ENCODE measurements around the gene SRR. TPM values are rescaled to one million over a fixed set of nuclear protein-coding genes. Genes with fewer than 3 reads are reported as not detected.

SRR gene
- total and polyA plus RNA-seq, 9 of the 15 experiments (the other 6 are each of a cell fraction or from before 2014, with no cell fraction given) = 5.0 to 19.4 (median 7.9) TPM

GRCh38 chr17:2372180-2372579 lies 68.4 kb downstream of the SRR start:
- intact Hi-C loops (cut with micrococcal nuclease) (no loop called here), in situ Hi-C loops (cut with MboI) (no loop called here)
- peaks cover 0 to 13% of the 10 kb centered on the region in 2 experiments; a peak in 2 of 5 replicates for H3K4me1 ChIP-seq (replicated peaks in 1 of 2; ENCODE audit: control insufficient read depth in 2 of 2, insufficient read depth in 2 of 2, low read length in 2 of 2)
- no peak for DNase-seq (ENCODE audit: extremely low read depth in 1 of 4, low spot score in 3 of 4)
- ChIA-PET CTCF (ENCODE audit: low intra/inter-chr PET ratio) (no interaction called here), POLR2A (interaction anchor here (0.9 to 1.8 kb wide), 2 partner anchors 11 to 27 kb away, joined by 3 to 4 read pairs; no protein-coding TSS in a partner anchor)
- no TSS peak for BruUV-seq (replicated peaks)
- FAIRE-seq = no peak
- H4K20me1 ChIP-seq (replicated peaks; ENCODE audit: control insufficient read depth, insufficient read depth, low read length) = no peaks in the 10 kb centered on the region
- peak overlapping the region in 1 of 2 experiments; percentile 5; a peak in 1 of 4 replicates for H3K9ac ChIP-seq (ENCODE audit: insufficient read depth in 1 of 2, low read depth in 2 of 2, low read length in 2 of 2)
- H2AFZ ChIP-seq (ENCODE audit: low read depth, low read length) = no peak overlapping the region
- no peaks in the 10 kb centered on the region for H3K27me3 ChIP-seq (ENCODE audit: control insufficient read depth in 2 of 2, insufficient read depth in 2 of 2, low read length in 2 of 2)
- H3K9me3 ChIP-seq (replicated peaks; ENCODE audit: control insufficient read depth, insufficient read depth, low read depth, low read length) = no peaks in the 10 kb centered on the region
- H3K36me3 ChIP-seq (ENCODE audit: control insufficient read depth, insufficient read depth, low read length) = no peaks in the 10 kb centered on the region
- TF ChIP-seq NUFIP1 (IDR thresholded peaks at IDR 0.05; ENCODE audit: partially characterized antibody) = no peak
- no peaks in the 10 kb centered on the region for H3K79me2 ChIP-seq (ENCODE audit: control insufficient read depth, insufficient read depth, low read length)
- H3K9me1 ChIP-seq (ENCODE audit: control insufficient read depth, insufficient read depth, low read length) = no peaks in the 10 kb centered on the region
- H3K4me2 ChIP-seq (ENCODE audit: insufficient read depth, low read length) = no peak overlapping the region
- no peak overlapping the region for H3K4me3 ChIP-seq
- H3K27ac ChIP-seq (ENCODE audit: extremely low read depth, low read depth, low read length) = no peak overlapping the region
- WGBS (ENCODE audit: insufficient coverage, low coverage, missing lambda C conversion rate) = 93% methylated on average over 5 of the region's 26 CpGs
- no peak for ATAC-seq

- DNase-seq (ENCODE audit: extremely low read depth in 1 of 4, low spot score in 3 of 4) (no peak), ATAC-seq (no peak), FAIRE-seq (no peak)
- H3K36me3 ChIP-seq (ENCODE audit: control insufficient read depth, insufficient read depth, low read length) = no peaks in the 10 kb centered on the region
- no peak overlapping the region for H2AFZ ChIP-seq (ENCODE audit: low read depth, low read length)
- in situ Hi-C loops (cut with MboI) (no loop called here), intact Hi-C loops (cut with micrococcal nuclease) (no loop called here)
- no peaks in the 10 kb centered on the region for H3K27me3 ChIP-seq (ENCODE audit: control insufficient read depth in 2 of 2, insufficient read depth in 2 of 2, low read length in 2 of 2)
- no peak overlapping the region for H3K27ac ChIP-seq (ENCODE audit: extremely low read depth, low read depth, low read length)
- WGBS (ENCODE audit: insufficient coverage, low coverage, missing lambda C conversion rate) = 76% methylated on average over 9 of the region's 16 CpGs
- POLR2A ChIA-PET = interaction anchor here (0.9 kb wide), 1 partner anchor 27 kb away, joined by 3 read pairs; no protein-coding TSS in a partner anchor
- no TSS peak for BruUV-seq (replicated peaks)
- no peaks in the 10 kb centered on the region for H3K9me3 ChIP-seq (replicated peaks; ENCODE audit: control insufficient read depth, insufficient read depth, low read depth, low read length)
- H3K4me3 ChIP-seq = no peak overlapping the region
- no peak overlapping the region for H3K4me2 ChIP-seq (ENCODE audit: insufficient read depth, low read length)
- no peaks in the 10 kb centered on the region for H3K79me2 ChIP-seq (ENCODE audit: control insufficient read depth, insufficient read depth, low read length)
- no peaks in the 10 kb centered on the region for H3K9me1 ChIP-seq (ENCODE audit: control insufficient read depth, insufficient read depth, low read length)
- no peaks in the 10 kb centered on the region for H4K20me1 ChIP-seq (replicated peaks; ENCODE audit: control insufficient read depth, insufficient read depth, low read length)
- H3K9ac ChIP-seq (ENCODE audit: insufficient read depth in 1 of 2, low read depth in 2 of 2, low read length in 2 of 2) = peak overlapping the region in 1 of 2 experiments; percentile 13; a peak in 1 of 4 replicates
- H3K4me1 ChIP-seq (replicated peaks in 1 of 2; ENCODE audit: control insufficient read depth in 2 of 2, insufficient read depth in 2 of 2, low read length in 2 of 2) = peaks cover 0 to 16% of the 10 kb centered on the region in 2 experiments; a peak in 3 of 5 replicates
- CTCF ChIA-PET (ENCODE audit: low intra/inter-chr PET ratio) = no interaction called here
- TF ChIP-seq GATAD2A (IDR thresholded peaks at IDR 0.05) (no peak), RHOXF2B (CRISPR knock-in tag; conservative IDR thresholded peaks at IDR 0.05) (no peak), ZKSCAN1 (IDR thresholded peaks at IDR 0.05; ENCODE audit: low read depth, low read length) (no peak), HES1 (IDR thresholded peaks at IDR 0.05; ENCODE audit: low read depth) (no peak), CTCF (IDR thresholded peaks at IDR 0.05 in 2 of 3, conservative IDR thresholded peaks at IDR 0.05 in 1 of 3; ENCODE audit: insufficient read depth in 2 of 3, low read depth in 1 of 3, low read length in 3 of 3) (no peak), NCOA2 (IDR thresholded peaks at IDR 0.05; ENCODE audit: partially characterized antibody in 2 of 2) (no peak), CXXC5 (CRISPR knock-in tag; IDR thresholded peaks at IDR 0.05) (no peak), CTBP1 (IDR thresholded peaks at IDR 0.05; ENCODE audit: borderline replicate concordance) (no peak)
- TF ChIP-seq, protein P1, sequence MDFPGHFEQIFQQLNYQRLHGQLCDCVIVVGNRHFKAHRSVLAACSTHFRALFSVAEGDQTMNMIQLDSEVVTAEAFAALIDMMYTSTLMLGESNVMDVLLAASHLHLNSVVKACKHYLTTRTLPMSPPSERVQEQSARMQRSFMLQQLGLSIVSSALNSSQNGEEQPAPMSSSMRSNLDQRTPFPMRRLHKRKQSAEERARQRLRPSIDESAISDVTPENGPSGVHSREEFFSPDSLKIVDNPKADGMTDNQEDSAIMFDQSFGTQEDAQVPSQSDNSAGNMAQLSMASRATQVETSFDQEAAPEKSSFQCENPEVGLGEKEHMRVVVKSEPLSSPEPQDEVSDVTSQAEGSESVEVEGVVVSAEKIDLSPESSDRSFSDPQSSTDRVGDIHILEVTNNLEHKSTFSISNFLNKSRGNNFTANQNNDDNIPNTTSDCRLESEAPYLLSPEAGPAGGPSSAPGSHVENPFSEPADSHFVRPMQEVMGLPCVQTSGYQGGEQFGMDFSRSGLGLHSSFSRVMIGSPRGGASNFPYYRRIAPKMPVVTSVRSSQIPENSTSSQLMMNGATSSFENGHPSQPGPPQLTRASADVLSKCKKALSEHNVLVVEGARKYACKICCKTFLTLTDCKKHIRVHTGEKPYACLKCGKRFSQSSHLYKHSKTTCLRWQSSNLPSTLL (IDR thresholded peaks at IDR 0.05) = no peak
These were observed 68.9 kb downstream of the SRR start for GRCh38 chr17:2372681-2373080.
